Activated CD4-positive, alpha-beta T cell treated with anti-CD3 and anti-CD28 coated beads for 36 hours (primary cell): ENCODE results near the gene ASCL5. TPM values are rescaled to one million over a fixed set of nuclear protein-coding genes. Genes with fewer than 3 reads are reported as not detected.

ENCODE experiments used
- ATAC-seq: fragments of 200-7000 bp; cut with Tn5 transposase; one replicate; pipeline ENCODE4 v1.10.0; 2021; ENCODE audit warnings: mild to moderate bottlenecking, moderate library complexity
- CTCF ChIA-PET: fragments of 350-600 bp; sonication (Branson Sonifier 250); formaldehyde crosslinking; loops from one replicate; lab custom pipeline; 2021; ENCODE audit warnings: antibody characterized with exemption; lab: Charles Lee
- POLR2A ChIA-PET: fragments of 350-600 bp; sonication (Branson Sonifier 250); formaldehyde crosslinking; loops from one replicate; lab custom pipeline; 2021; ENCODE audit warnings: antibody characterized with exemption, inconsistent platforms; lab: Charles Lee
- DNase-seq: peaks from one replicate; pipeline ENCODE4 v3.0.0-alpha.2; 2020
- H3K27ac Mint-ChIP-seq: one replicate; pipeline ENCODE4 v1.8.0; 2021; ENCODE audit warnings: mixed read lengths
- H3K27me3 Mint-ChIP-seq: one replicate; pipeline ENCODE4 v1.8.0; 2021; ENCODE audit warnings: mixed read lengths
- H3K36me3 Mint-ChIP-seq: one replicate; pipeline ENCODE4 v1.8.0; 2021; ENCODE audit warnings: low read depth, mixed read lengths
- H3K4me1 Mint-ChIP-seq: one replicate; pipeline ENCODE4 v1.8.0; 2021; ENCODE audit warnings: mixed read lengths
- H3K4me3 Mint-ChIP-seq: one replicate; pipeline ENCODE4 v1.8.0; 2021; ENCODE audit warnings: mild to moderate bottlenecking, moderate library complexity, mixed read lengths
- H3K9me3 Mint-ChIP-seq: one replicate; pipeline ENCODE4 v1.8.0; 2021; ENCODE audit warnings: low read depth, mixed read lengths
- intact Hi-C, 2 experiments: fragments of 100-400 bp; cut with DNase I in 1 of 2; cut with micrococcal nuclease in 1 of 2; formaldehyde crosslinking; loops; one replicate each; pipeline versions ENCODE4 v1.14.2 to v1.15.1; 2022 to 2024; cut with DNase I, micrococcal nuclease
- total RNA-seq, 2 experiments: library from RNA; stranded (reverse); gene quantifications; one replicate each; pipeline ENCODE4 v1.2.3, GENCODE V29; 2021

Gene ASCL5
- total RNA-seq, 2 experiments from 2014 or later, result 0.09 TPM; not detected in 1

DNA sequence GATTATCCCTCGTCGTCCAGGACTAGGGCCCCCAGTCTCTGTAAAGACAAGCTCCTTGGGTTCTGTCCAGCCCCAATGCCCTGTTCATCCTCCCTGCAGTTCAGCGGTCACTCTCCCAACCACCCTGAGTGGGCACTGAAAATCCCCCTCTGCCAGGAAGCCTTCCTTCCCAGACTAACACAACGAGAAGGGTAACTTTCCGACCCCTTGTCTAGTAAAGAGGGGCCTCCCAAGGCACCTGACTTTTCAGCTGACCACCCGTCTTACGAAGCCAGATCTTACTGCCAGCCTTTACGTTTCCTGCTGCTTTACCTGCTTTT, 13.9 kb upstream of the ASCL5 start:
- no peaks in the 10 kb centered on the region for H3K27me3 Mint-ChIP-seq
- H3K4me1 Mint-ChIP-seq, result no peaks in the 10 kb centered on the region
- no peak overlapping the region for H3K27ac Mint-ChIP-seq
- ATAC-seq, result no peak
- DNase-seq, result no peak
- ChIA-PET POLR2A (no interaction called here), CTCF (interaction anchor here (0.6 to 1.2 kb wide), 4 partner anchors 22 to 587 kb away, joined by 3 to 4 read pairs (median 3); no protein-coding TSS in a partner anchor)
- no peaks in the 10 kb centered on the region for H3K9me3 Mint-ChIP-seq
- H3K4me3 Mint-ChIP-seq, result no peak overlapping the region
- H3K36me3 Mint-ChIP-seq, result peaks cover 14% of the 10 kb centered on the region
- intact Hi-C loops, result no loop called here

DNA sequence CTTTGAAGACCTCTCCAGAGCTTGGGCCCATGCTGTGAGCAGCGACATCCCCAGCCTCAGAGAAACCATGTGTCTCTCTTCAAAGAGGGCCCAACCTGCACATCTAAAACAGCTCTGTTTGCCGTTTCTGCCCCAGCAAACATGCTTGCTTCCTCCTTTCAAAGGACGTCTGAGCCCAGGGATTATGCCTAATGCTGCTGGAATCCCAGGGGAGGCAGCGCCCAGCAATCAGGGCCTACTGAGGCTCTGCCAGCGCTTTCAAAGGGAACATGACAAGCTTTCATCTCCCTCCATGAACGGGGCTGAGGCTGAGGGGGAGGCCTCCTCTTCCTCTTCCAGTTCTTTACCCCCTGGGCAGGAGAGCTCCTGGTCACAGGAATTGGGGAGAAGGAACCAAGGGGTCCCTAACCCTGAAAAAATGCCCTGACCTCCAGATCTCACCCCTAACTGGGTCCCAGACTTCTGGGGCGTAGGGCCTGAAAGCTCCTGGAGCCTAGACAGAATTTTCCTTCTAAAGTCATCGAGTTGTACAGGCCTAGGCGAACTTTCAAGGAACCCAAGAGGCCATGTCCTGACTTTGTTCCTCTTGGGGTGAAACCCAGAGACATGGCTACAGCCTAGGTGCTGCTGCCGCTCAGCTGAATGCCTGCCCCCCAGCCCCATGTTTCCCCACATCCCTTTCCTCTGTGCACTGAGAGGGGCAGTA, 13.4 kb upstream of the ASCL5 start:
- Mint-ChIP-seq H3K27ac (no peak overlapping the region), H3K9me3 (no peaks in the 10 kb centered on the region), H3K4me3 (no peak overlapping the region), H3K27me3 (no peaks in the 10 kb centered on the region), H3K36me3 (peaks cover 14% of the 10 kb centered on the region), H3K4me1 (no peaks in the 10 kb centered on the region)
- ChIA-PET POLR2A (interaction anchor here (0.6 kb wide), 1 partner anchor 88 kb away, joined by 3 read pairs; no protein-coding TSS in a partner anchor), CTCF (interaction anchor here (0.6 to 1.2 kb wide), 3 partner anchors 21 to 373 kb away, joined by 3 to 4 read pairs (median 3); no protein-coding TSS in a partner anchor)
- ATAC-seq (no peak), DNase-seq (no peak)
- intact Hi-C loops, result no loop called here

DNA sequence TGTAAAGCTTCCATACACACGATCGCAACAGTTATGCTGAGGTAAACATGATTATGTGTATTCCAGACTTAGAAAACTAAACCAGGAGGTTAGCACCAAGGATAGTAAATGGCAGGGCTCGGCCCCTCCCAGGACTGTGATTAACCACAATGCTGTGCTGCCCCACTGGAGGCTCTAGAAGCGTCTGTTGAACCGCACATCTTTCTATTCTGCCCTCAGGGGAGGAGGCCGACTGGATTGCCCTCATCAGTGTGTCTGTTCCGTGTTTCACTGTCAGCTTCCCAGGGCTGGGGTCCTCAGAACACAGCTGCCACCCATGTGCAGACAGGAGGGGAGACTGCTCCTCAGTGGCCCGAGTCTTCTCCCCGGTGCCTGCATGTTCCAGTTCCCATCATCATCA, 12.8 kb upstream of the ASCL5 start:
- intact Hi-C loops, result no loop called here
- no peak overlapping the region for H3K27ac Mint-ChIP-seq
- H3K9me3 Mint-ChIP-seq, result no peaks in the 10 kb centered on the region
- ChIA-PET POLR2A (no interaction called here), CTCF (interaction anchor here (0.6 to 1.2 kb wide), 2 partner anchors 20 to 778 kb away, joined by 3 to 4 read pairs; no protein-coding TSS in a partner anchor)
- ATAC-seq, result no peak
- H3K4me3 Mint-ChIP-seq, result no peak overlapping the region
- no peaks in the 10 kb centered on the region for H3K4me1 Mint-ChIP-seq
- no peak for DNase-seq
- H3K36me3 Mint-ChIP-seq, result peaks cover 17% of the 10 kb centered on the region
- no peaks in the 10 kb centered on the region for H3K27me3 Mint-ChIP-seq

DNA sequence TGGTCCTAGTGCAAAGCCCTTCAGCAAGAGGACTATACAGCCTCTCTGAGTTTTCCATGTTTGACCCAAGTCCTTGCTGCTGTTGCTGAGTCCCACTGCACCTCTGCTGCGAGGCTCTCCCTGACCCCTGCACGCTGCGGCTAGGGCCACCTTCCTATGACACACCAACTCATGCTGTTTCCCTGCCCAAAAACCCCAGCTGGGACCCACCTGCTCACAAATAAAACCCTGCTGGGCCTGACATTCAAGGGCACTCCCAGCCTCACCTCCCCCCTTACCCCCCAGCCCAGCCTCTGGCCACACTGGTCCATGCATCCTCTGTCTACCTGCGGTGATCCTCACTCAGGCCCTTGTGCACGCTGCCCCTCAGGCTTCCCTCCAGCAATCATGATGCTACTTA, 12.3 kb upstream of the ASCL5 start:
- no peaks in the 10 kb centered on the region for H3K9me3 Mint-ChIP-seq
- H3K27ac Mint-ChIP-seq, result no peak overlapping the region
- ChIA-PET CTCF (interaction anchor here (0.6 to 0.7 kb wide), 2 partner anchors 656 to 777 kb away, joined by 3 to 4 read pairs; no protein-coding TSS in a partner anchor), POLR2A (no interaction called here)
- ATAC-seq (no peak), DNase-seq (no peak)
- H3K4me1 Mint-ChIP-seq, result no peaks in the 10 kb centered on the region
- intact Hi-C loops, result no loop called here
- H3K4me3 Mint-ChIP-seq, result no peak overlapping the region
- H3K36me3 Mint-ChIP-seq, result peaks cover 17% of the 10 kb centered on the region
- H3K27me3 Mint-ChIP-seq, result no peaks in the 10 kb centered on the region

GRCh38 chr1:201138311-201138840, 11.4 kb upstream of the ASCL5 start:
- intact Hi-C loops, result no loop called here
- DNase-seq (no peak), ATAC-seq (no peak)
- ChIA-PET POLR2A (no interaction called here), CTCF (interaction anchor here (0.7 to 1.3 kb wide), 2 partner anchors 19 to 118 kb away, joined by 3 to 4 read pairs; no protein-coding TSS in a partner anchor)
- Mint-ChIP-seq H3K4me1 (no peaks in the 10 kb centered on the region), H3K9me3 (no peaks in the 10 kb centered on the region), H3K27ac (no peak overlapping the region), H3K4me3 (no peak overlapping the region), H3K36me3 (peaks cover 14% of the 10 kb centered on the region), H3K27me3 (no peaks in the 10 kb centered on the region)

- H3K27me3 Mint-ChIP-seq, result no peaks in the 10 kb centered on the region
- DNase-seq, result no peak
- H3K36me3 Mint-ChIP-seq, result peaks cover 13% of the 10 kb centered on the region
- no peak overlapping the region for H3K27ac Mint-ChIP-seq
- POLR2A ChIA-PET, result interaction anchor here (1.5 kb wide), 1 partner anchor 33 kb away, joined by 3 read pairs; no protein-coding TSS in a partner anchor
- ATAC-seq, result no peak
- CTCF ChIA-PET, result interaction anchor here (0.6 to 1.5 kb wide), 5 partner anchors 11 to 318 kb away, joined by 3 to 5 read pairs (median 3); partner anchors contain the start of gene ASCL5
- intact Hi-C loops, result no loop called here
- H3K9me3 Mint-ChIP-seq, result no peaks in the 10 kb centered on the region
- H3K4me3 Mint-ChIP-seq, result no peak overlapping the region
- H3K4me1 Mint-ChIP-seq, result no peaks in the 10 kb centered on the region
These were observed 10.8 kb upstream of the ASCL5 start for GRCh38 chr1:201137579-201138310.

DNA sequence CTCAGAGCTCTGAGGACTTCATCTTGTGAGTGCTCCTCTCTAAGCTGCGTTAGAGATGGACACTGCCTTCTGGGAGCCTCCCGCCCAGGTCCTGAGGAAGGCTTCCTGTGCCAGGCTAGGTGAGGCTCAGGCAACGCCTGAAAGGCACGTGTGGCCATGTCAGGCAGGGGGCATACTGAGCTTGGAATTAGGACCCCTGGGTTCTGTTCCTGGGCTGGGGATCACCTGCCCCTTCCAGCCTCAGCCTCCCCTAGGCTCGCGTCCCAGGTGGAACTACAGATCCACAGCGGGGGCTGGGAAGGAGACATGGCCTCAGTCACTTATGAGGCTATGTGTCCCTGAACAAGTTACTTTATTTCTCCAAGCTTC, 10.0 kb upstream of the ASCL5 start:
- no peak overlapping the region for H3K27ac Mint-ChIP-seq
- no peaks in the 10 kb centered on the region for H3K9me3 Mint-ChIP-seq
- intact Hi-C loops, result no loop called here
- POLR2A ChIA-PET, result interaction anchor here (0.6 to 1.5 kb wide), 2 partner anchors 23 to 34 kb away, joined by 3 to 4 read pairs; no protein-coding TSS in a partner anchor
- no peaks in the 10 kb centered on the region for H3K27me3 Mint-ChIP-seq
- no peak for DNase-seq
- CTCF ChIA-PET, result interaction anchor here (0.7 to 1.5 kb wide), 6 partner anchors 8 to 578 kb away, joined by 3 to 6 read pairs (median 4); partner anchors contain the start of gene ASCL5
- peaks cover 14% of the 10 kb centered on the region for H3K36me3 Mint-ChIP-seq
- no peaks in the 10 kb centered on the region for H3K4me1 Mint-ChIP-seq
- no peak for ATAC-seq
- no peak overlapping the region for H3K4me3 Mint-ChIP-seq

- H3K36me3 Mint-ChIP-seq, result peaks cover 11% of the 10 kb centered on the region
- no peak for ATAC-seq
- no peaks in the 10 kb centered on the region for H3K27me3 Mint-ChIP-seq
- H3K4me1 Mint-ChIP-seq, result no peaks in the 10 kb centered on the region
- H3K4me3 Mint-ChIP-seq, result no peak overlapping the region
- no peak for DNase-seq
- H3K9me3 Mint-ChIP-seq, result no peaks in the 10 kb centered on the region
- POLR2A ChIA-PET, result interaction anchor here (0.6 to 1.5 kb wide), 2 partner anchors 23 to 35 kb away, joined by 3 to 4 read pairs; no protein-coding TSS in a partner anchor
- intact Hi-C loops, result no loop called here
- no peak overlapping the region for H3K27ac Mint-ChIP-seq
- CTCF ChIA-PET, result interaction anchor here (0.7 to 1.5 kb wide), 8 partner anchors 9 to 577 kb away, joined by 3 to 6 read pairs (median 3); partner anchors contain the start of gene ASCL5
These were observed 9.5 kb upstream of the ASCL5 start for GRCh38 chr1:201136355-201137023.

GRCh38 chr1:201134405-201134804, 7.4 kb upstream of the ASCL5 start:
- POLR2A ChIA-PET, result no interaction called here
- Mint-ChIP-seq H3K27ac (no peak overlapping the region), H3K36me3 (peaks cover 11% of the 10 kb centered on the region), H3K4me3 (no peak overlapping the region), H3K9me3 (no peaks in the 10 kb centered on the region), H3K27me3 (no peaks in the 10 kb centered on the region), H3K4me1 (no peaks in the 10 kb centered on the region)
- CTCF ChIA-PET, result interaction anchor here (0.6 to 1.8 kb wide), 2 partner anchors 19 to 49 kb away, joined by 3 to 5 read pairs; no protein-coding TSS in a partner anchor
- DNase-seq, result no peak
- intact Hi-C loops, result no loop called here
- ATAC-seq, result no peak

GRCh38 chr1:201131398-201131797, 4.4 kb upstream of the ASCL5 start:
- CTCF ChIA-PET, result no interaction called here
- H3K36me3 Mint-ChIP-seq, result peaks cover 8% of the 10 kb centered on the region
- H3K4me3 Mint-ChIP-seq, result no peak overlapping the region
- no peaks in the 10 kb centered on the region for H3K4me1 Mint-ChIP-seq
- no peaks in the 10 kb centered on the region for H3K27me3 Mint-ChIP-seq
- no peak for DNase-seq
- no peaks in the 10 kb centered on the region for H3K9me3 Mint-ChIP-seq
- ATAC-seq, result no peak
- H3K27ac Mint-ChIP-seq, result no peak overlapping the region
- POLR2A ChIA-PET, result no interaction called here
- intact Hi-C loops, result no loop called here

DNA sequence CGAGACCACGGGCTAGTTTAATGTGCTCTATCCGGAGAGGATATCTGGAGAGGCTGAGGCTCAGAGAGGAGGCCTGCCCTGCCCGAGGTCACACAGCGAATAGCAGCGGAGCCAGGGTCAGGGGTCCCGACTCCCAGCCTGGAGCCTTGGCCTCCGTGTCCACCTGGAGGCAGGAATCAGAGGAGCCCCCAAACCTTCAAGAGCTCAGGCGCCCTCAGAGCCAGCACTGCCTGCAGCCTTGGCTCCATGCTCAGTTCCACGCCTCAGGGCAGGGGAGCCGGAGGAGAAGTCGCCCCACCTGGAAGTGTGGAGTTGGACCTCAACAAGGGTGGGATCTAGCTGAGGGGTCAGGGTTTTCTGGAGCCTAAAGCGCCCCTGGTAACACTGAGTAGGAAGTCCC, 2.0 kb upstream of the ASCL5 start:
- no peak for DNase-seq
- H3K4me1 Mint-ChIP-seq, result no peaks in the 10 kb centered on the region

More for the DNA sequence above, 2.0 kb upstream of the ASCL5 start:
- intact Hi-C loops, result no loop called here
- H3K27me3 Mint-ChIP-seq, result peaks cover 8% of the 10 kb centered on the region
- ATAC-seq, result no peak
- H3K27ac Mint-ChIP-seq, result no peak overlapping the region
- no peak overlapping the region for H3K4me3 Mint-ChIP-seq
- ChIA-PET CTCF (interaction anchor here (1.5 kb wide), 1 partner anchor 9 kb away, joined by 4 read pairs; no protein-coding TSS in a partner anchor), POLR2A (no interaction called here)
- H3K9me3 Mint-ChIP-seq, result no peaks in the 10 kb centered on the region
- peaks cover 5% of the 10 kb centered on the region for H3K36me3 Mint-ChIP-seq
